ENCODE measurements around the gene SLC24A3. TPM values are rescaled to one million over a fixed set of nuclear protein-coding genes. Genes with fewer than 3 reads are reported as not detected.

The SLC24A3 gene
- total RNA-seq, 1 experiment from 2014 or later: 0.34 TPM

DNA sequence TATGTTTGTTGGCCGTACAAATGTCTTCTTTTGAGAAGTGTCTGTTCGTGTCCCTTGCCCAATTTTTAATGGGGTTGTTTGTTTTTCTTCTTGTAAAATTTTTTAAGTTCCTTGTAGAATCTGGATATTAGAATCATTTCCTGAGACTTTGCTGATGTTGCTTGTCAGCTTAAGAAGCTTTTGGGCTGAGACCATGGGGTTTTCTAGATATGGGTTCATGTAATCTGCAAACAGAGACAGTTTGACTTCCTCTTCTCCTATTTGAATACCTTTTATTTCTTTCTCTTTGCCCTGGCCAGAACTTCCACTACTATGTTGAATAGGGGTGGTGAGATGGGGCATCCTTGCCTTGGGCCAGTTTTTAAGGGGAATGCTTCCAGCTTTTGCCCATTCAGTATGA, 82.6 kb downstream of the SLC24A3 start:
- Histone ChIP-seq H3K27me3 (no peaks in the 10 kb centered on the region), H3K27ac (no peak overlapping the region), H3K9me3 (replicated peaks) (no peaks in the 10 kb centered on the region), H3K36me3 (no peaks in the 10 kb centered on the region), H3K4me1 (no peaks in the 10 kb centered on the region), H3K4me3 (no peak overlapping the region)
- DNase-seq: no peak

- no peak overlapping the region for H3K4me3 ChIP-seq
- DNase-seq: no peak
- H3K4me1 ChIP-seq: no peaks in the 10 kb centered on the region
- H3K27ac ChIP-seq: no peak overlapping the region
- H3K36me3 ChIP-seq: no peaks in the 10 kb centered on the region
- no peaks in the 10 kb centered on the region; the same call in 1 of the 2 replicates for H3K9me3 ChIP-seq (replicated peaks)
- no peaks in the 10 kb centered on the region for H3K27me3 ChIP-seq
These were observed 86.2 kb downstream of the SLC24A3 start for GRCh38 chr20:19298652-19299051.

GRCh38 chr20:19300395-19300794, 88.0 kb downstream of the SLC24A3 start:
- Histone ChIP-seq H3K27me3 (no peaks in the 10 kb centered on the region), H3K9me3 (replicated peaks) (no peaks in the 10 kb centered on the region; the same call in 1 of the 2 replicates), H3K4me1 (no peaks in the 10 kb centered on the region), H3K27ac (no peak overlapping the region), H3K36me3 (no peaks in the 10 kb centered on the region), H3K4me3 (no peak overlapping the region)
- no peak for DNase-seq

DNA sequence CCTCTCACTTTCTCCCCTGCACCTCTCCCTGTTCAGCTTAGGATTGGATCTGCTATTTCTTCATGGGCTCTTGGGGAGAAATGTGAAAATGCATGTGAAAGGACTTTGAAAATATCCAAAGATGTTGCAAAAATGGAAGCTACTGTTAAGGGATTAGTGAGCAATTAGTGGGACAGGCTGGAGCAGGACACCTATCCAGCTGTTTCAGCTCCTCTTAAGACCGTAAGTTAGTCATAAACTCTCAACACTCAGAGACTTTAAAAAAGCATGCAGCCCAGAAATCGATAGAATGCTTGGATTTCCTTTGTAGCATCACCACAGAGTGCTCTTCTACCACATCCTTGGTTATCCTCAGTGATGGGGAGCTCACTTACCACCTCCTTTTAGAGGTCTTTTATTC, 88.7 kb downstream of the SLC24A3 start:
- DNase-seq: no peak
- no peak overlapping the region for H3K4me3 ChIP-seq
- H3K27me3 ChIP-seq: no peaks in the 10 kb centered on the region
- H3K4me1 ChIP-seq: no peaks in the 10 kb centered on the region
- H3K27ac ChIP-seq: no peak overlapping the region
- H3K36me3 ChIP-seq: no peaks in the 10 kb centered on the region
- no peaks in the 10 kb centered on the region; the same call in 1 of the 2 replicates for H3K9me3 ChIP-seq (replicated peaks)

- Histone ChIP-seq H3K9me3 (replicated peaks) (no peaks in the 10 kb centered on the region; the same call in 1 of the 2 replicates), H3K27ac (no peak overlapping the region), H3K4me3 (no peak overlapping the region), H3K4me1 (no peaks in the 10 kb centered on the region), H3K27me3 (no peaks in the 10 kb centered on the region), H3K36me3 (no peaks in the 10 kb centered on the region)
- DNase-seq: no peak
These were observed 89.4 kb downstream of the SLC24A3 start for GRCh38 chr20:19301843-19302242.

- no peaks in the 10 kb centered on the region for H3K36me3 ChIP-seq
- H3K27me3 ChIP-seq: no peaks in the 10 kb centered on the region
- H3K4me1 ChIP-seq: no peaks in the 10 kb centered on the region
- no peak overlapping the region for H3K4me3 ChIP-seq
- H3K9me3 ChIP-seq (replicated peaks): no peaks in the 10 kb centered on the region; the same call in 1 of the 2 replicates
- DNase-seq: no peak
- no peak overlapping the region for H3K27ac ChIP-seq
These were observed 90.3 kb downstream of the SLC24A3 start for GRCh38 chr20:19302714-19303113.

- DNase-seq: no peak
- Histone ChIP-seq H3K27ac (no peak overlapping the region), H3K4me1 (no peaks in the 10 kb centered on the region)
These were observed 91.9 kb downstream of the SLC24A3 start for GRCh38 chr20:19304389-19304788.

GRCh38 chr20:19304886-19305415, 92.5 kb downstream of the SLC24A3 start:
- no peak overlapping the region for H3K4me3 ChIP-seq
- no peaks in the 10 kb centered on the region for H3K27me3 ChIP-seq
- no peaks in the 10 kb centered on the region for H3K4me1 ChIP-seq
- DNase-seq: no peak
- no peak overlapping the region for H3K27ac ChIP-seq
- no peaks in the 10 kb centered on the region for H3K36me3 ChIP-seq
- H3K9me3 ChIP-seq (replicated peaks): no peaks in the 10 kb centered on the region; the same call in 1 of the 2 replicates

More at GRCh38 chr20:19304389-19304788, 91.9 kb downstream of the SLC24A3 start:
- no peaks in the 10 kb centered on the region for H3K27me3 ChIP-seq
- H3K4me3 ChIP-seq: no peak overlapping the region
- no peaks in the 10 kb centered on the region; the same call in 1 of the 2 replicates for H3K9me3 ChIP-seq (replicated peaks)
- H3K36me3 ChIP-seq: no peaks in the 10 kb centered on the region

DNA sequence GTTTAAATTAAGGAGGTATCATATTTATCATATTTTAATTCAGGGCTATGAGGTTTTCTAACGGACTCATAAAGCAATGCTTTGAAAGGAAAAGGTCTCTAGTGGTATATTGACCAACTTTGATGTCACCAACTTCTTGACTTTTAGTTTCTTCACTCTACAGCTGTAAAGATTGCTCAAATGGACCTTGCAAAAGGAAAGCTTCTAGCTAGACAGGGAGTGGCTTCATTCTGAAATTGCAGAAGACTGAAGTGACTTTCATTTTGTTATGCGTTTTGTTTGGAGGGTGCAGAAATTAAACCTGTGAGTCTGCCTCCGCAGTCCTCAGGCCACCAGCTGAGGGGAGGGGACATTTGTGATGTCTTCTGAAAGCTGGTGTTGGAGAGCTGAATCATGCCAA, 95.7 kb downstream of the SLC24A3 start:
- Histone ChIP-seq H3K36me3 (no peaks in the 10 kb centered on the region), H3K9me3 (replicated peaks) (no peaks in the 10 kb centered on the region), H3K27me3 (no peaks in the 10 kb centered on the region), H3K27ac (no peak overlapping the region), H3K4me1 (no peaks in the 10 kb centered on the region), H3K4me3 (no peak overlapping the region)
- no peak for DNase-seq

DNA sequence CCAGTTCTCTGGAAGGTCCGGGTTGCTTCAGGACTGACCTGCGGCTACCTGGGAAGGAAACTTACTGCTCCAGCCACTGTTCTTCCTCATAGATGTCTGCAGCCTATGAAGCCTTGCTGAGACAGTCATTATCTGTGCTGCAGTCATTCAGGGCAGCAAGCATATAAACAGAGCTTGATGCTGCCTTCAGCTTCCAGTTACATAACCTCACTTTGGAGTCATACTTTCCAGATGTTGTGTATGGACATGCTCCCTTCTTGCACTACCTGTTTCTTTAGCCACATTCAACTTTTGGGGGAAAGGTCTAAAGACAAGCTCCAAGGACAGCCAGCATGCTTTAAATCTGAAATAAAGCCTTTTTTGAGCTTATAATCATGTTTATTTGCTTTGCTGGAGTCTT, 98.1 kb downstream of the SLC24A3 start:
- no peaks in the 10 kb centered on the region for H3K36me3 ChIP-seq
- H3K4me1 ChIP-seq: no peaks in the 10 kb centered on the region
- H3K27me3 ChIP-seq: no peaks in the 10 kb centered on the region
- DNase-seq: no peak
- H3K27ac ChIP-seq: no peak overlapping the region
- no peak overlapping the region for H3K4me3 ChIP-seq
- H3K9me3 ChIP-seq (replicated peaks): no peaks in the 10 kb centered on the region

DNA sequence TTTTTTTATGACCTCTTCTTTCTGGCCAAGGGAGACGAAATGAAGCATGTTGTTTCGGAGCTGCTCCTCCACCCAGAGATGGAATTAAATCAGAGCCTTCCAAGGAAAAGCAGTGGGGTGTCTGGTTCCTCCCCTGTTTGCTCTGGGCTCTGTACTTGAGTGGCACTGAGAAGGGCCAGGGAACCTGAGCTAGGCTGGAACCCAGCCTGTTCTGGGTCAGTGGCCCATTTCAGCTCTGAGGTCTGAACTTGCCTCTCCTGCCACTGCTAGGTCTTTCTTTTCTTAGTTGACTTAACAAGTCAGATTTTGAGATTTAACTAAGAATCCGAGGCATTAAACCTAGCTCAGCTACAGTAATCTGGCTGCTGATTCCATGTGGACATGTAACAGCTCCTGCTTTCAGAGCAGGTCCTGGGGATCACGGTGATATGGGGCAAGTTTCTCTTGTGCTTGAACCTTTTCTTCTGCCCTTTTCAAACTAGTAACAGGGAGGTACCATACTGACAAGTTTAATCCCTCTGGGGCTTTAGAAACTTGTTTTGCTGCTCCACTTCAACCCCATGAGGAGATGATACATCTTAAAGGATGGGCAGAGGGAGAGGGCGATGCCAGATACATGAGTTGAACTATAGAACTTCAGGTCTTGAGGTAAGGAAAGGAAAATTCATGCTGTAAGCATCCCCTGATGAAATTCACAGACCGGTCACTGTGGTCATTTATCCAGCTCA, 101.1 kb downstream of the SLC24A3 start:
- no peak overlapping the region for H3K4me3 ChIP-seq
- H3K36me3 ChIP-seq: no peaks in the 10 kb centered on the region
- no peaks in the 10 kb centered on the region for H3K9me3 ChIP-seq (replicated peaks)
- H3K27me3 ChIP-seq: no peaks in the 10 kb centered on the region
- H3K4me1 ChIP-seq: no peaks in the 10 kb centered on the region
- H3K27ac ChIP-seq: no peak overlapping the region
- DNase-seq: no peak

- Histone ChIP-seq H3K36me3 (no peaks in the 10 kb centered on the region), H3K9me3 (replicated peaks) (no peaks in the 10 kb centered on the region), H3K27ac (no peak overlapping the region), H3K4me3 (no peak overlapping the region), H3K4me1 (no peaks in the 10 kb centered on the region), H3K27me3 (no peaks in the 10 kb centered on the region)
- DNase-seq: no peak
These were observed 102.2 kb downstream of the SLC24A3 start for GRCh38 chr20:19314621-19315020.

GRCh38 chr20:19317237-19318069, 105.0 kb downstream of the SLC24A3 start:
- Histone ChIP-seq H3K4me1 (no peaks in the 10 kb centered on the region), H3K9me3 (replicated peaks) (no peaks in the 10 kb centered on the region), H3K4me3 (no peak overlapping the region), H3K27me3 (no peaks in the 10 kb centered on the region), H3K27ac (no peak overlapping the region), H3K36me3 (no peaks in the 10 kb centered on the region)
- DNase-seq: no peak

DNA sequence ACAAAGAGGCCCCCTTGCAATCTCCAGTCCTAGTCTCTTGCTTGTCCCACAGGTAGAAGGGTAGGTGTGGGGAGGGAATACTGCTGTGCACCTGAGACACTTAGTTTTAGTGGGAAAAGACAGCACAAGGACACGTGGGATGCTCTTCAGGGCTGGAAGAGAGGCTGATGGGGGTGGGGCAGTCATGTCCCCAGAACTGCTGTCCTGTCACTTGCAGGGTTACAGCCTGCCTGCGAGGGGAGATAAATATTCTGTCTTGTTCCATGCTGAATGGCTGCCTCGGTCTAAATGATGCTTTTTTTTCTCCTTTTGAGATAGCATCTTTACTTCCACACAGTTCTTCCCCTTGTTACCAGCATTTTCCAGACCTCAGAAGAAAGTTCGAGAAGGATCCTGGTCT, 106.2 kb downstream of the SLC24A3 start:
- Histone ChIP-seq H3K27ac (no peak overlapping the region), H3K9me3 (replicated peaks) (no peaks in the 10 kb centered on the region), H3K4me3 (no peak overlapping the region), H3K4me1 (no peaks in the 10 kb centered on the region), H3K27me3 (no peaks in the 10 kb centered on the region), H3K36me3 (no peaks in the 10 kb centered on the region)
- DNase-seq: no peak

GRCh38 chr20:19320005-19320404, 107.6 kb downstream of the SLC24A3 start:
- Histone ChIP-seq H3K9me3 (replicated peaks) (no peaks in the 10 kb centered on the region), H3K27ac (no peak overlapping the region), H3K36me3 (no peaks in the 10 kb centered on the region), H3K4me3 (no peak overlapping the region), H3K27me3 (no peaks in the 10 kb centered on the region), H3K4me1 (no peaks in the 10 kb centered on the region)
- DNase-seq: no peak

Data from SJCRH30 (cell line).